ENCODE results near the gene EYS. TPM values are rescaled to one million over a fixed set of nuclear protein-coding genes. Genes with fewer than 3 reads are reported as not detected.

The EYS gene
- total RNA-seq, 2 experiments from 2014 or later = not detected

GRCh38 chr6:64850121-64850520 is 856.9 kb downstream of the EYS start:
- Mint-ChIP-seq H3K9me3 (peaks cover 19% of the 10 kb centered on the region), H3K27me3 (no peaks in the 10 kb centered on the region), H3K4me1 (ENCODE audit: low read depth) (no peaks in the 10 kb centered on the region), H3K36me3 (ENCODE audit: low read depth) (no peaks in the 10 kb centered on the region), H3K27ac (no peak overlapping the region), H3K4me3 (no peak overlapping the region)
- H3K4me3 ChIP-seq (ENCODE audit: low read length) = no peak overlapping the region
- ATAC-seq (ENCODE audit: poor library complexity) (no peak), DNase-seq (no peak)
- no peaks in the 10 kb centered on the region for H3K4me1 ChIP-seq (ENCODE audit: insufficient read depth, low read length)
- H3K36me3 ChIP-seq (ENCODE audit: insufficient read depth, low read length) = no peaks in the 10 kb centered on the region
- H3K27me3 ChIP-seq (ENCODE audit: control insufficient read depth in 1 of 2, insufficient read depth in 2 of 2, low read length in 2 of 2) = no peaks in the 10 kb centered on the region
- peaks cover 0 to 4% of the 10 kb centered on the region in 2 experiments for H3K9me3 ChIP-seq (ENCODE audit: control insufficient read depth in 1 of 2, insufficient read depth in 1 of 2, low read length in 2 of 2)
- ChIA-PET CTCF (no interaction called here), POLR2A (no interaction called here)
- no peak for TF ChIP-seq CTCF (IDR thresholded peaks at IDR 0.05)
- intact Hi-C loops (cut with DNase I, micrococcal nuclease) = no loop called here
- H3K27ac ChIP-seq (ENCODE audit: low read depth in 1 of 2, low read length in 2 of 2) = no peak overlapping the region

GRCh38 chr6:64848467-64848866 is 858.6 kb downstream of the EYS start:
- no peak overlapping the region for H3K4me3 Mint-ChIP-seq
- no peaks in the 10 kb centered on the region for H3K4me1 ChIP-seq (ENCODE audit: insufficient read depth, low read length)
- H3K4me1 Mint-ChIP-seq (ENCODE audit: low read depth) = no peaks in the 10 kb centered on the region
- H3K27me3 ChIP-seq (ENCODE audit: control insufficient read depth in 1 of 2, insufficient read depth in 2 of 2, low read length in 2 of 2) = no peaks in the 10 kb centered on the region
- H3K27ac Mint-ChIP-seq = no peak overlapping the region
- H3K36me3 Mint-ChIP-seq (ENCODE audit: low read depth) = no peaks in the 10 kb centered on the region
- ChIA-PET POLR2A (no interaction called here), CTCF (no interaction called here)
- TF ChIP-seq CTCF (IDR thresholded peaks at IDR 0.05) = no peak
- no peak for ATAC-seq (ENCODE audit: poor library complexity)
- intact Hi-C loops (cut with DNase I, micrococcal nuclease) = no loop called here
- peaks cover 21% of the 10 kb centered on the region for H3K9me3 Mint-ChIP-seq
- no peak overlapping the region for H3K27ac ChIP-seq (ENCODE audit: low read depth in 1 of 2, low read length in 2 of 2)
- peaks cover 0 to 4% of the 10 kb centered on the region in 2 experiments for H3K9me3 ChIP-seq (ENCODE audit: control insufficient read depth in 1 of 2, insufficient read depth in 1 of 2, low read length in 2 of 2)
- H3K4me3 ChIP-seq (ENCODE audit: low read length) = no peak overlapping the region
- H3K27me3 Mint-ChIP-seq = no peaks in the 10 kb centered on the region
- H3K36me3 ChIP-seq (ENCODE audit: insufficient read depth, low read length) = no peaks in the 10 kb centered on the region
- no peak for DNase-seq

- no peak overlapping the region for H3K27ac ChIP-seq (ENCODE audit: low read depth in 1 of 2, low read length in 2 of 2)
- H3K9me3 ChIP-seq (ENCODE audit: control insufficient read depth in 1 of 2, insufficient read depth in 1 of 2, low read length in 2 of 2) = peaks cover 0 to 5% of the 10 kb centered on the region in 2 experiments
- no peaks in the 10 kb centered on the region for H3K27me3 ChIP-seq (ENCODE audit: control insufficient read depth in 1 of 2, insufficient read depth in 2 of 2, low read length in 2 of 2)
- DNase-seq (no peak), ATAC-seq (ENCODE audit: poor library complexity) (no peak)
- TF ChIP-seq CTCF (IDR thresholded peaks at IDR 0.05) = no peak
- H3K4me3 Mint-ChIP-seq = no peak overlapping the region
- H3K36me3 ChIP-seq (ENCODE audit: insufficient read depth, low read length) = no peaks in the 10 kb centered on the region
- peaks cover 21% of the 10 kb centered on the region for H3K9me3 Mint-ChIP-seq
- no peak overlapping the region for H3K27ac Mint-ChIP-seq
- no peaks in the 10 kb centered on the region for H3K4me1 ChIP-seq (ENCODE audit: insufficient read depth, low read length)
- ChIA-PET CTCF (no interaction called here), POLR2A (no interaction called here)
- intact Hi-C loops (cut with DNase I, micrococcal nuclease) = no loop called here
- H3K27me3 Mint-ChIP-seq = no peaks in the 10 kb centered on the region
- H3K4me1 Mint-ChIP-seq (ENCODE audit: low read depth) = no peaks in the 10 kb centered on the region
- H3K4me3 ChIP-seq (ENCODE audit: low read length) = no peak overlapping the region
- H3K36me3 Mint-ChIP-seq (ENCODE audit: low read depth) = no peaks in the 10 kb centered on the region
Measured at GRCh38 chr6:64847396-64847795, 859.6 kb downstream of the EYS start.
